ENCODE results near the gene GRM7.

Gene GRM7

DNA sequence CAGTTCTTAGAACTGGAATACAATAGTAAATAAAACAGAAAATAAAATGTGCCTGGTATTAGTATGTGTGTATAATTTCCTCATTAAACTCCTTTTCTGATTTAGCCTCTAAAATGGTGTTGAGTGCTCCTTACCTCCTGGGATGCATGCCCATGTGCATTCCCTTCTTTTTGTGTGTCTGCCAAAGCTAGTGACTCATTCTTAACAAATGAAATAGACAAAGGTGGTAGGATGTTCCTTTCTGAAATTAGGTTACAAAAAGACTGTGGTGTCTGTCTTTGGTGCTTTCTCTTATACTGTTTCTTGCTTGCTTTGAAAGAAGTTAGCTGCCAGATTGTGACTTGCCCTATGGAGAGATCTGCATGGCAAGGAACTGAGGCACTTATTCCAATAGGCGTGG, 623.7 kb downstream of the GRM7 start:
- no peaks in the 10 kb centered on the region for H3K4me1 ChIP-seq (ENCODE audit: control insufficient read depth, insufficient read depth, low read length)
- H3K27me3 ChIP-seq (ENCODE audit: control insufficient read depth, insufficient read depth, low read length) = no peaks in the 10 kb centered on the region
- H3K9ac ChIP-seq (ENCODE audit: low read depth, low read length) = no peak overlapping the region
- no peaks in the 10 kb centered on the region for H3K9me3 ChIP-seq (ENCODE audit: control insufficient read depth, insufficient read depth, low read length)
- no peak overlapping the region for H3K4me3 ChIP-seq (ENCODE audit: low read depth, low read length)
- no peaks in the 10 kb centered on the region for H3K36me3 ChIP-seq (ENCODE audit: control insufficient read depth, insufficient read depth, low read length)
- no peak overlapping the region for H3K27ac ChIP-seq (ENCODE audit: low read depth, low read length)

DNA sequence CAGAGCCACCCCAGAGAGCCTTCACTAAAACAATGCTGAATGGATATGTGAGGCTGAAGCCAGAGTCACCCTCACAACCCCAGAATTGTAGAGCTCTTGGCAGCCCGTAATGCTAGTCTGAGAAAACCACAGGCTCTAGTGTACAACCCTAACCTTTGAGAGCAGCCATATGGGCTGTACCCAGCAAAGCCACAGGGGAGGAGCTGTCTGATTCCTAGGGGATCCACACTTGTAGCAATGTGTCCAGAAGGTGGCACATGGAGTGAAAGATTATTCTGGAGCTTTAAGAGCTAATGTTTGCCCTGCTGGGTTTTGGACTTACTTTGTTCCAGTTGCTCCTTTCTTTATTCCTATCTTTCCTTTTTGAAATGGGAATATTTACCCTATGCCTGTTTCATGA, 626.8 kb downstream of the GRM7 start:
- H3K4me3 ChIP-seq (ENCODE audit: low read depth, low read length) = no peak overlapping the region
- no peak overlapping the region for H3K9ac ChIP-seq (ENCODE audit: low read depth, low read length)
- no peaks in the 10 kb centered on the region for H3K9me3 ChIP-seq (ENCODE audit: control insufficient read depth, insufficient read depth, low read length)
- no peaks in the 10 kb centered on the region for H3K36me3 ChIP-seq (ENCODE audit: control insufficient read depth, insufficient read depth, low read length)
- no peak overlapping the region for H3K27ac ChIP-seq (ENCODE audit: low read depth, low read length)
- H3K27me3 ChIP-seq (ENCODE audit: control insufficient read depth, insufficient read depth, low read length) = no peaks in the 10 kb centered on the region
- H3K4me1 ChIP-seq (ENCODE audit: control insufficient read depth, insufficient read depth, low read length) = no peaks in the 10 kb centered on the region

DNA sequence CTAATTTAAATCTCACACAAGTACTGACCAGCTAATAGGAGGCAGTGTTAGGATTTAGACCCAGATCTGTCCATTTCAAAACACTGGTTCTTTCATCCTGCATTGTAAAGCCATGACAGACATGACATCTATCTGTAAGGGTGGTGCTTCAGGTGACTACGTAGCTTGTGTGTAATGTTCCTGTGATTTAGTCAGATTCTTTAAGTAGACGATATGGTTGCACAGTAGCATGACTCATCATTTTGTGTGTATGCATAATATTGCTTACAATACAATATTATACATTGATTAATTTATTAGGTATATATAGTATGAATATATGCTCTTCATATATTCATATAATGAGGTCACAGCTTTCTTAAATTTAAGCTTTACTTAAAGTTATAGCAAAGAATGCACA, 628.5 kb downstream of the GRM7 start:
- no peak overlapping the region for H3K9ac ChIP-seq (ENCODE audit: low read depth, low read length)
- H3K9me3 ChIP-seq (ENCODE audit: control insufficient read depth, insufficient read depth, low read length) = no peaks in the 10 kb centered on the region
- H3K4me1 ChIP-seq (ENCODE audit: control insufficient read depth, insufficient read depth, low read length) = no peaks in the 10 kb centered on the region
- H3K27me3 ChIP-seq (ENCODE audit: control insufficient read depth, insufficient read depth, low read length) = no peaks in the 10 kb centered on the region
- H3K4me3 ChIP-seq (ENCODE audit: low read depth, low read length) = no peak overlapping the region
- no peaks in the 10 kb centered on the region for H3K36me3 ChIP-seq (ENCODE audit: control insufficient read depth, insufficient read depth, low read length)
- H3K27ac ChIP-seq (ENCODE audit: low read depth, low read length) = no peak overlapping the region

DNA sequence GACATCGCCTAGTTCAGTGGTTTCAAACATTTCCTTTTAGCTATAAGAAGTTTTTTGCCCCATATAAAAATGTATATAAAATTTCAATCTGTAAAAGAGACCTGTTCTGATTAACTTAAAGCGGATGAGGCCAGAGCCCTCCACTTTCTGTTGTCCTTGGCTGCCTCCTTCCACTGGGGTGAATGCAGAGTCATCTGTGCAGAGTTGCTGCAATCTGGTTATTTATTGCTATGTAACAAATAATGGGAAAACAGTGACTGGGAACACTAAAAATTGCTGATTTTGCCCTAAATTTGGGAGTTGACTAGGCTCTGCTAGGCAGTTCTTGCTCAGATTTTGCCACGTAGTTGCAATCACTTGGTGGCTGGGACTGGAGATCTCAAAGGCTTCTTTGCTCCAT, 637.8 kb downstream of the GRM7 start:
- no peak overlapping the region for H3K9ac ChIP-seq (ENCODE audit: low read depth, low read length)
- no peak overlapping the region for H3K27ac ChIP-seq (ENCODE audit: low read depth, low read length)
- no peaks in the 10 kb centered on the region for H3K36me3 ChIP-seq (ENCODE audit: control insufficient read depth, insufficient read depth, low read length)
- no peaks in the 10 kb centered on the region for H3K27me3 ChIP-seq (ENCODE audit: control insufficient read depth, insufficient read depth, low read length)
- H3K4me1 ChIP-seq (ENCODE audit: control insufficient read depth, insufficient read depth, low read length) = no peaks in the 10 kb centered on the region
- H3K9me3 ChIP-seq (ENCODE audit: control insufficient read depth, insufficient read depth, low read length) = no peaks in the 10 kb centered on the region
- no peak overlapping the region for H3K4me3 ChIP-seq (ENCODE audit: low read depth, low read length)

DNA sequence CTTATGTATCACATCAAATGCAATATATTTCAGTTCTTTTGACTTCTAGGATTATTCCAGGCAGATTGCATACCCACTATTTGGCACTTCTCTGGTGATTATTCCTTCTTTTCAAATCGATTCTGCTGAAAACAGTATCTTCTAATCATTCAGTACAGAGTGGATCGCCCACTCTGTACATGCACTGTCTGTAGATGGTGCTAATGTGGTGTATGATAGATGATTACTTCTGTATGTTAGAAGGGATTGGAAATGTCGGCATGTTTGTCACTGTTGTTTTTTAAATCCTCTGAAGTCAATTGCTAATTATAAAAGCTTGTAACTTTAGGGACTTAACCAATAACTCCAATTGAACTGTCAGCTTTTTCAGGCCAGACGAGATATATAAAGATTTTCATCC, 642.5 kb downstream of the GRM7 start:
- no peaks in the 10 kb centered on the region for H3K27me3 ChIP-seq (ENCODE audit: control insufficient read depth, insufficient read depth, low read length)
- no peaks in the 10 kb centered on the region for H3K4me1 ChIP-seq (ENCODE audit: control insufficient read depth, insufficient read depth, low read length)
- H3K9me3 ChIP-seq (ENCODE audit: control insufficient read depth, insufficient read depth, low read length) = no peaks in the 10 kb centered on the region
- H3K9ac ChIP-seq (ENCODE audit: low read depth, low read length) = no peak overlapping the region
- H3K4me3 ChIP-seq (ENCODE audit: low read depth, low read length) = no peak overlapping the region
- no peaks in the 10 kb centered on the region for H3K36me3 ChIP-seq (ENCODE audit: control insufficient read depth, insufficient read depth, low read length)
- H3K27ac ChIP-seq (ENCODE audit: low read depth, low read length) = no peak overlapping the region

DNA sequence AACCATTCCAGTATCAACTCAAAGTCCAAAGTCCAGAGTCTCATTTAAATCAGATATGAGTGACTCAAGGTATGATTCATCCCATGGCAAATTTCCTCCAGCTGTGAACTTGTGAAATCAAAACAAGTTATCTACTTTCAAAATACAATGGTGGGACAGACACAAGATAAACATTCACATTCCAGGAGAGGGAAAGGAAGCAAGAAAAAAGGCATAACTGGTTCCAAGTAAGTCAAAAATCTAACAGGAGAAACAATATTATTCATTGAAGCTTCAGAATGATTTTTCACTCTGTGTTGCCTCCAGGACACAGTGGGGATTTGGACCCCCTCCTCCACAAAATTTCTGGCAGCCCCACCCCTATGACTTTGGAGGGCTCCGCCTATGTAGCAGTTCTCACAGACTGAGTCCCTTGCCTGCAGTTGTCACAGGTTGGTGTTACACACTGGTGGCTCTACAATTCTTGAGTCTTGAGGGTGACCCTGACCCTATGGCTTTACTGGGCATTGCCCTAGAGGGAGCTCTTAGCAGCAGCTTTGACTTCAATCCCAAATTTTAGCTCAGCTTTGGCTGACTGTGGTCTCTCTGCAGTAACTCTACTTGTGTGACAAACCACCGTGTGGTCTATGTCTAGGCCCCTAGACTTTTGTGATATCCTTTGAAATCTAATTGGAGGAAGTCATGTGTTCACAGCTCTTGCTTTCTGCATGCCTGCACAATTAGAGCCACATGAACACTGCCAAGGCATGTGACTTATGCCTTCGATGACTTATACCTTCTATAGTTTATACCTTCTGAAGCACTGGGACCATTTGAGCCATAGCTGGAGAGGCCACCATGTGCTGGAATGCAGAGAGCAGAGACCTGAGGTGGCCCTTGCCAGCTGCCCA, 644.2 kb downstream of the GRM7 start:
- no peaks in the 10 kb centered on the region for H3K36me3 ChIP-seq (ENCODE audit: control insufficient read depth, insufficient read depth, low read length)
- H3K9ac ChIP-seq (ENCODE audit: low read depth, low read length) = no peak overlapping the region
- H3K27ac ChIP-seq (ENCODE audit: low read depth, low read length) = peak overlapping the region; percentile 24
- no peaks in the 10 kb centered on the region for H3K9me3 ChIP-seq (ENCODE audit: control insufficient read depth, insufficient read depth, low read length)
- no peak overlapping the region for H3K4me3 ChIP-seq (ENCODE audit: low read depth, low read length)
- no peaks in the 10 kb centered on the region for H3K4me1 ChIP-seq (ENCODE audit: control insufficient read depth, insufficient read depth, low read length)
- no peaks in the 10 kb centered on the region for H3K27me3 ChIP-seq (ENCODE audit: control insufficient read depth, insufficient read depth, low read length)

DNA sequence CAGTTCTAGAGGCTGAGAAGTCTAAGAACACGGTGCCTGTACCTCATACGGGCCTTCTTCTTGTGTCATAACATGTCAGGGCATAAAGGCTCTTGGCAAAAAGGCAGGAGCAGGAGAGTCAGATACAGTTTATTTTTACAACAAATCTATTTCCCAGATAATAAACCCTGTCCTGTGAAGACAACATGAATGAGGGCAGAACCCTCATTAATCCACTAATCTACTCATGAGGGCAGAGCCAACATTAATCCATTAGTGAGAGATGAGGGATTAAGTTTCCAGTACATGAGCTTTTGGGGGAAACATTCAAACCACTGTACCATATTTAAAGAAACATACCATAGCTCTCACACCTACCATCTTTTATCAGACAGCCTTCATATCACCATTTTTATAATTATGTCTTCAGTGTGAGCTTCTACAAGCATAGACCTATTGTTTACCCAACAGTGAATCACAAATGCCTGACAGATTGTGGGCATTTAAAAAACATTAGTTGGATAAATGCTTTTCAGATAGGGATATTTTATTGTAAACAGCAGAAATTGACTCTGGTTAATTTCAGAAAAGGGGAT, 645.8 kb downstream of the GRM7 start:
- H3K4me1 ChIP-seq (ENCODE audit: control insufficient read depth, insufficient read depth, low read length) = no peaks in the 10 kb centered on the region
- no peak overlapping the region for H3K4me3 ChIP-seq (ENCODE audit: low read depth, low read length)
- no peaks in the 10 kb centered on the region for H3K27me3 ChIP-seq (ENCODE audit: control insufficient read depth, insufficient read depth, low read length)
- no peak overlapping the region for H3K9ac ChIP-seq (ENCODE audit: low read depth, low read length)
- H3K9me3 ChIP-seq (ENCODE audit: control insufficient read depth, insufficient read depth, low read length) = no peaks in the 10 kb centered on the region
- H3K27ac ChIP-seq (ENCODE audit: low read depth, low read length) = no peak overlapping the region
- H3K36me3 ChIP-seq (ENCODE audit: control insufficient read depth, insufficient read depth, low read length) = no peaks in the 10 kb centered on the region

DNA sequence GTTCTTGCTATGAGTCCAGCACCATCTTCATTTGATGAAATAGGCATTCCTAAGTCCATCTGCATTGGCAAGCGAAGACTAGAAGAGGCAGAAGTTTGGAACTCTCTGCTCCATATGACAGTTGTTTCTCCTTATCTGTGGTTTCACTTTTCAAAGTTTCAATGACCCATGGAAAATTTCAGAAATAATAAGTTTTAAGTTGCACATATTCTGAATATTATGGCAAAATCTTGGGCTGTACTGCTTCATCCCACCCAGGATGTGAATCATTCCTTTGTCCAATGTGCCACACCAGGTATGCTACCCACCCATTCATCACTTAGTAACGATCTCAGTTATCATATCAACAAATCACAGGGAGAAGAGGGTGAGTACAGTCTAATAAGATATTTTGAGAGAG, 647.9 kb downstream of the GRM7 start:
- no peaks in the 10 kb centered on the region for H3K4me1 ChIP-seq (ENCODE audit: control insufficient read depth, insufficient read depth, low read length)
- H3K9ac ChIP-seq (ENCODE audit: low read depth, low read length) = no peak overlapping the region
- H3K27ac ChIP-seq (ENCODE audit: low read depth, low read length) = no peak overlapping the region

DNA sequence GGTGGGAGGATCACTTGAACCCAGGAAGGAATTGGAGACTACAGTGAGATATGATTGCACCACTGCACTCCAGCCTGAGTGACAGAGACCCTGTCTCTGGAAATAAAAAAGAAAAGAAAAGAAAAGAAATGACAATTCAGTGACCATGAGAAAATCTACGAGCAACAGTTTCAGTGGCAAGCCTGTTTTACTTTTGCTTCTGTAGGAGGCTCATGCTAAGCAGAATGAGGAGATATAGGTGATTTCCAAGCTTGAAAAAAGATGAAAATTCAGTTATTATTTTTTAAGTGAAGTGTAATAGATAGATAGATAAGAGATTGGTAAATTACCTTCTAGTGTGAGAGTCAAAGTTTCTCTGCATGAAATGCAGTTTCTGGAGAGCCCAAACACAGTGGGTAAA, 651.1 kb downstream of the GRM7 start:
- H3K4me3 ChIP-seq (ENCODE audit: low read depth, low read length) = no peak overlapping the region
- H3K27me3 ChIP-seq (ENCODE audit: control insufficient read depth, insufficient read depth, low read length) = no peaks in the 10 kb centered on the region
- no peaks in the 10 kb centered on the region for H3K9me3 ChIP-seq (ENCODE audit: control insufficient read depth, insufficient read depth, low read length)
- H3K36me3 ChIP-seq (ENCODE audit: control insufficient read depth, insufficient read depth, low read length) = no peaks in the 10 kb centered on the region
- H3K4me1 ChIP-seq (ENCODE audit: control insufficient read depth, insufficient read depth, low read length) = no peaks in the 10 kb centered on the region
- H3K27ac ChIP-seq (ENCODE audit: low read depth, low read length) = no peak overlapping the region
- H3K9ac ChIP-seq (ENCODE audit: low read depth, low read length) = no peak overlapping the region

More for the DNA sequence above, 647.9 kb downstream of the GRM7 start:
- Histone ChIP-seq H3K9me3 (ENCODE audit: control insufficient read depth, insufficient read depth, low read length) (no peaks in the 10 kb centered on the region), H3K36me3 (ENCODE audit: control insufficient read depth, insufficient read depth, low read length) (no peaks in the 10 kb centered on the region), H3K4me3 (ENCODE audit: low read depth, low read length) (no peak overlapping the region), H3K27me3 (ENCODE audit: control insufficient read depth, insufficient read depth, low read length) (no peaks in the 10 kb centered on the region)

DNA sequence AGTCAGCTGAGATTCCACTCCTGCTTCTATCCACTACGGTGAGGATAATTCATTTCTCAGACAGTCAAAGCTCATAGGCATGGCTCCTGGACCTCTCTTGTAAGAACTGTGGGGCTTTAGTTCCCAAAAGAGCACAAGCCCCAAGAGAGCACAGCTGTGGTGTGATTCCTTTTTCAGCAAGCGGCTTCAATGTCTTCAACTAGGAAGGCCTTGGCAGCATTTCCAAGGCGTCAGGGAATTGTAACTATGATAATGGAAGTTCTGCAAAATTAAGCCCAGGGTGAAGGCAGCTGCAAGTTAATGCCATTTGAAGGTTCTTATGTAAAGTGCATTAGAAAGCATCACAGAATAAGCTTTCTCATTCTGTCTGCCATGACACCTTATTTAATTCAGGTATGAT, 657.1 kb downstream of the GRM7 start:
- Histone ChIP-seq H3K4me3 (ENCODE audit: low read depth, low read length) (no peak overlapping the region), H3K27me3 (ENCODE audit: control insufficient read depth, insufficient read depth, low read length) (no peaks in the 10 kb centered on the region), H3K36me3 (ENCODE audit: control insufficient read depth, insufficient read depth, low read length) (no peaks in the 10 kb centered on the region), H3K4me1 (ENCODE audit: control insufficient read depth, insufficient read depth, low read length) (no peaks in the 10 kb centered on the region), H3K9me3 (ENCODE audit: control insufficient read depth, insufficient read depth, low read length) (peaks cover 1% of the 10 kb centered on the region; the same call in 1 of the 2 replicates), H3K9ac (ENCODE audit: low read depth, low read length) (no peak overlapping the region), H3K27ac (ENCODE audit: low read depth, low read length) (no peak overlapping the region)

DNA sequence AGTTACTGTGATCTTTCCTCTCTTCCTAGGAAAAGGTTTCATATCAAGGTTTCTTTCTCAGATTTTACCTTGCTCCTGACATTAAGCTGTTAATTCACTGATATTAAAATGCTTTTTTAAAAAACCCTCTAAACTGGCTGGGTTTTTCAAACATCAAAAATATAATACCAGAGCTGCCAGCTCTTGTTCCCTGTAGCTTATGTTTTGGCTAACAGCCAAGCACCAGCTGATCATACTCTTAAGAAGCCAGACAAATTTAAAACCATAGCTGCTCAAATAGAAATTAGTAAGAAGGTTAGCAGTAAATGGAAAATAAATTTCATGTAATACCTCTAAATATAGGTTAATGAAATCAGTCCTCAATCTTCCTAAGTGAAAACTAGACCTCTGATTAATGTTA, 657.5 kb downstream of the GRM7 start:
- no peaks in the 10 kb centered on the region for H3K4me1 ChIP-seq (ENCODE audit: control insufficient read depth, insufficient read depth, low read length)
- no peaks in the 10 kb centered on the region for H3K27me3 ChIP-seq (ENCODE audit: control insufficient read depth, insufficient read depth, low read length)
- H3K27ac ChIP-seq (ENCODE audit: low read depth, low read length) = no peak overlapping the region
- H3K9ac ChIP-seq (ENCODE audit: low read depth, low read length) = no peak overlapping the region
- H3K36me3 ChIP-seq (ENCODE audit: control insufficient read depth, insufficient read depth, low read length) = no peaks in the 10 kb centered on the region
- H3K9me3 ChIP-seq (ENCODE audit: control insufficient read depth, insufficient read depth, low read length) = peaks cover 6% of the 10 kb centered on the region; the same call in 1 of the 2 replicates
- H3K4me3 ChIP-seq (ENCODE audit: low read depth, low read length) = no peak overlapping the region

All from HUES48 (cell line).